ENCODE measurements around the gene FAM20B.
"Not testable (repeated sequence)": the region's sequence is repeated elsewhere in the genome, so short reads cannot be mapped to it uniquely, and the experiment has no call there.

Gene FAM20B, protein sequence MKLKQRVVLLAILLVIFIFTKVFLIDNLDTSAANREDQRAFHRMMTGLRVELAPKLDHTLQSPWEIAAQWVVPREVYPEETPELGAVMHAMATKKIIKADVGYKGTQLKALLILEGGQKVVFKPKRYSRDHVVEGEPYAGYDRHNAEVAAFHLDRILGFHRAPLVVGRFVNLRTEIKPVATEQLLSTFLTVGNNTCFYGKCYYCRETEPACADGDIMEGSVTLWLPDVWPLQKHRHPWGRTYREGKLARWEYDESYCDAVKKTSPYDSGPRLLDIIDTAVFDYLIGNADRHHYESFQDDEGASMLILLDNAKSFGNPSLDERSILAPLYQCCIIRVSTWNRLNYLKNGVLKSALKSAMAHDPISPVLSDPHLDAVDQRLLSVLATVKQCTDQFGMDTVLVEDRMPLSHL

DNA sequence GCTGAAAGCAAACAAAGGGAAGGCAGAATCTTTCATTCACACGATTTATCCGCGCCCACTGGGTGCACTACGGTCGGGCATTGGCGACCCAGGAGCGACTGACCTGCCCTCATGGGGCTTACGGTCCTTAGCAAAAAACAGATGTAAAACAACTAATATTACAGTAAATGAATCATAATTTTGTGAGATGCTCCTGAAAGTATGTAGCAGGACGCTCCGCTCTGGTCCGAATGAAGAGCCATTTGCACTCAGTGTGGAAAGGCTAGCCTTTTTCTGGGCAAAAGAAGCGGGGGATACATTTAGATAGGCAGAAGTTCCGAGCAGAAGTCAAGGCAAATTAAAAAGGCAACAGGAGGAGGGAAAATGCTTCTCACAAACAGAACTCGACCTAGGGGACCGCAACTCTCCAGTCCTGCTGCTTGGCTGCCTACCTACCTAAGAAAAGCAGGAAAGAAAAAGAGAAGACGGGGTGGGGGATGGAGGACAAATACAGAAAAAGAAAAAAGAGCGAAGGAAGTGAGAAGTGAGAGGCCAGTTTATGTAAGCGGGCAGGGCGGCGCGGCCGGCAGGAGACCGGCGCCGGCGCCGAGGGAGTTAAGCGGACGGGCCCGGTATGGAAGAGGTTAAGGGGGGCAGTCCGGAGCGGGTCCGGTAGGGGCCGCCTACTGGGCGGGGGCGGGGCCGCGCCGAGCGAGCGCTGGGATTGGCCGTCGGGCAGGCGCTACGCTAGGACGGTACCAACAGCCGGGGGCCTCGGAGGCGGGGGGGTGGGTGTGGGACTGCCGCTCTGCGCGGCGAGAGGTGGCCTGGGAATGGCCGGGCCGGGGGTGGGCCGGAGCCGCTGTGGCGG, at the start of gene FAM20B:
TSS of gene FAM20B (plus strand) at position 770 of the 850 bp plus-strand sequence. CDS start 17,954 bp downstream, outside the sequence.
- no peak for FAIRE-seq

DNA sequence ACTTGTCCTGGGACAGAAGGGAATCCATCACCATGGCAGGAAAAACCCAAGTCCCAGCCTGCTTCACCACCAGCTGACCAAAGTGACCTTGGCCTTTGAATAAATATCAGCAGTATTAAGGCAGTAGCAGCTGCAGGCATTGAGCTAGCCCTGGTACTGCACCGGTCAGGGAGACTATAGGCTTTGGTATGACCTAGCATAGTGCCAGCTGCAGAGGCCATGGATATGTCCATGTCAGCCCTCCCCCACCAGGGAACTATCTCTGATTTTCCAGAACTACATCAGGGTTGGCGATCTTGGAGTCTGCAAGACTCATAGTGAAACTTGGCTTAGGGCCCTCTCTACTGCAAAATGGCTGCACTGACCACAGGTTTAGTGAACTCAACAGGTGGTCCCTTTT, 49.2 kb upstream of the FAM20B start:
- no peak for FAIRE-seq

DNA sequence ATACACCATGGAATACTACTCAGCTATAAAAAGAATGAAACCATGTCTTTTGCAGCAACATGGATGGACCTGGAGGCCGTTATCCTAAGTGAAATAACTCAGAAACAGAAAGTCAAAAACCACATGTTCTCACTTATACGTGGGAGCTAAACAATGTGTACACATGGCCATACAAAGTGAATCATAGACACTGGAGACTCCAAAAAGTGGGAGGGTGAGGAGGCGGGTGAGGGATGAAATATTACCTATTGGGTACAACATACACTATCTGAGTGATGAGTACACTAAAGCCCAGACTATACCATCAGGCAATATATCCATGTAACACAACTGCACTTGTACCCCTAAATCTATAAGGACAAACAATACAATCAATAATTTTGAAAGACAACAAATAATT, 39.5 kb upstream of the FAM20B start:
- FAIRE-seq, result no peak

DNA sequence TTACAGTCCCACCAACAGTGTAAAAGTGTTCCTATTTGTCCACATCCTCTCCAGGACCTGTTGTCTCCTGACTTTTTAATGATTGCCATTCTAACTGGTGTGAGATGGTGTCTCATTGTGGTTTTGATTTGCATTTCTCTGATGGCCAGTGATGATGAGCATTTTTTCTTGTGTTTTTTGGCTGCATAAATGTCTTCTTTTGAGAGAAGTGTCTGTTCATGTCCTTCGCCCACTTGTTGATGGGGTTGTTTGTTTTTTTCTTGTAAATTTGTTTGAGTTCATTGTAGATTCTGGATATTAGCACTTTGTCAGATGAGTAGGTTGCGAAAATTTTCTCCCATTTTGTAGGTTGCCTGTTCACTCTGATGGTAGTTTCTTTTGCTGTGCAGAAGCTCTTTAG, 37.5 kb upstream of the FAM20B start:
- not testable (repeated sequence) for FAIRE-seq

DNA sequence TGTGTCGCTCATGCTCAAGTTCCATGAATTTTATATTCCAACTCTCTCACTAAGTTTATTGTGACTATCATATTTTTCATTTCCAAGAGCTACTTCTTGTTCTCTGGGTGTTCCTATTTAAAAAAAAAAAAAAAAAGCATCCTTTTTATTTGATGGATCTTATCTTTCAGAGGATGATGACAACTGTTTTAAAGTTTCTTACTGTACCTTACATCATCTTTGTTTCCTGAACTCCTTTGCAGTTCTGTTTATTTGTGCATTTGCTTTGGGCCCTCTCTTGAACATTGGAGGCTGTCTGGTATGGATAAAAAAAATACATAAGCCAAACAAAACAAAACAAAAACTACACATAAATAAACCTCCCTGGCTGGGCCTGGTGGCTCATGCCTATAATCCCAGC, 32.1 kb upstream of the FAM20B start:
- FAIRE-seq, result no peak

DNA sequence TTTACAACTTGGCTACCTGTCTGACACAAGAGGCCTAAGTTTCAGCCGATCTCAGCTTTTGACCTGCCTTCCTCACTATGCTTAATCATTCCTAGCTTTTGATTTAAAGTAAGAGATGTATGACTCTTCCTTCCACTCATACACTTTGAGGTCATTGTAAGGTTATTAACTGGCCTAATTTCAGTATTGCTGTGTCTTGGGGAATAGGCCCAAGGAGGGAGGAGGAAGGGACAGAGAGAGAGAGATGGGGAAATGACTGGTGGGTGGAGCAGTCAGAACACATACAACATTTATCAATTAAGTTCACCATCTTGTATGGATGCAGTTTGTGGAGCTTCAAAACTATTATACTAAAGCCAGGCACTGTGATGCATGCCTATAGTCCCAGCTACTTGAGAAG, 28.3 kb upstream of the FAM20B start:
- FAIRE-seq, result no peak

DNA sequence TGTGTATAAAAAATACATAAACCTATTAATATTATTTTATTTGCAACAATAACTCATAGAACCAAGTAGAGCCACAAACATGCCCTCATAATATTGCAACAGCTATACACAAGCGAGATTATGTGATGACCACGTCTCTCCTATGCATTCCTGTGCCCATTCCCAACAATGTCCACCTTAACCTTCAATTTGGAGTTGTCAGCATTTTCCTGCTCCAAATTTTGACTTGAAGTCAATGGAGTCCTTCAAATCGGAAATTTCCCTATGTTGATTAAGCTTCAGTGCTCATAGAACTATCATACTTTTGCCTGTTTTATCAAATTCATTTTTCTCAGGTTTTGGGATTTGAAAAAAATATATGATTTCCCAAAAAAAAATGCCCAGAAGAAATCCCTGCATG, 27.4 kb upstream of the FAM20B start:
- no peak for FAIRE-seq

DNA sequence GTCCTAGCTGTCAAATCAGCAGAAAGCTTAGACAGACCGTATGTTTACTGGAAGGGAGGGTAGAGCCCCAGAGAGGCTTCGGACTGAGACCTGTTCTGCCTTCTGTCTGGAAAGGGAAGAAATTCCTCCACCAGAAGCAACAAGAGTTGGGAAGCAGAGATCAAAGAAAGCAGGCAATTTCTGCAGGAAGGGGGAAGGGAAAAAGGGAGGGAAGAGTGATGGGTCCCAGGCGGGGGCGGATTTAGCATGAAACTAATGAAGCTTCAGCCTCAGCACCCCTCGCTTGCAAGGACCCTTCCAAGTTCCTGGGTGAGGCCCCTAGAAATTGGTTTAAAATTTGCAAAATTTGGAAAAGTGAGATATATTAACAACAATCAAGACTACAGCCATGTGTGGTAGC, 26.6 kb upstream of the FAM20B start:
- FAIRE-seq, result no peak

DNA sequence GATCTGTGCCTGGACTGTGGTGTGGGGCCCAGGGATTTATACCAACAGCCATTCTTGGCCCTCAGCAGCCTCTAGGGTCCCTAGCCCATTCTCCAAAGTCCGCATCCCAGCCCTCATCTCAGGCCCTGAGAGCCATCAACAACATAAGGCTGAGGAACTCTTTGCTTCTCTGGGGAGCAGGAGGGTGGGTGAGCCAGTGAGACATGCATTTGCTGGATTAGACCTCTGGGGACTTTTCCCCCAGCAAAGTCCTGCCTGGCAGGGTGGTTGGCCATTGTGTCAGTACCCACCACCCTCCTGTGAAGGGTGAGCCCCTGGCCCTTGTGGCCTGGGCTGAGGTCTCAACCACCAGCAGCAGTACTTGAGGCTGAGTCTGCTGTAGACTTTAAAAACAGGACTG, 24.2 kb upstream of the FAM20B start:
- FAIRE-seq, result no peak

DNA sequence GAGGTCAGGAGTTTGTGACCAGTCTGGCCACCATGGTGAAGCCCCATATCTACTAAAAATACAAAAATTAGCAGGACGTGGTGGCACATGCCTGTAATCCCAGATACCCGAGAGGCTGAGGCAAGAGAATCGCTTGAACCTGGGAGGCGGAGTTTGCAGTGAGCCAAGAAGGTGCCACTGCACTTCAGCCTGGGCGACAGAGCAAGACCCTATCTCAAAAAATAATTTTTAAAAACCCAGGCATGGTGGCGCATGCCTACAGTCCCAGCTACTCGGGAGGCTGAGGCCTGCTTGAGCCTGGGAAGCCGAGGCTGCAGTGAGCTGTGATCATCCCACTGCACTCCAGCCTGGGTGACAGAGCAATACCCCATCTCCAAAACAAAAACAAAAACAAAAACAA, 23.6 kb upstream of the FAM20B start:
- FAIRE-seq, result not testable (repeated sequence)

DNA sequence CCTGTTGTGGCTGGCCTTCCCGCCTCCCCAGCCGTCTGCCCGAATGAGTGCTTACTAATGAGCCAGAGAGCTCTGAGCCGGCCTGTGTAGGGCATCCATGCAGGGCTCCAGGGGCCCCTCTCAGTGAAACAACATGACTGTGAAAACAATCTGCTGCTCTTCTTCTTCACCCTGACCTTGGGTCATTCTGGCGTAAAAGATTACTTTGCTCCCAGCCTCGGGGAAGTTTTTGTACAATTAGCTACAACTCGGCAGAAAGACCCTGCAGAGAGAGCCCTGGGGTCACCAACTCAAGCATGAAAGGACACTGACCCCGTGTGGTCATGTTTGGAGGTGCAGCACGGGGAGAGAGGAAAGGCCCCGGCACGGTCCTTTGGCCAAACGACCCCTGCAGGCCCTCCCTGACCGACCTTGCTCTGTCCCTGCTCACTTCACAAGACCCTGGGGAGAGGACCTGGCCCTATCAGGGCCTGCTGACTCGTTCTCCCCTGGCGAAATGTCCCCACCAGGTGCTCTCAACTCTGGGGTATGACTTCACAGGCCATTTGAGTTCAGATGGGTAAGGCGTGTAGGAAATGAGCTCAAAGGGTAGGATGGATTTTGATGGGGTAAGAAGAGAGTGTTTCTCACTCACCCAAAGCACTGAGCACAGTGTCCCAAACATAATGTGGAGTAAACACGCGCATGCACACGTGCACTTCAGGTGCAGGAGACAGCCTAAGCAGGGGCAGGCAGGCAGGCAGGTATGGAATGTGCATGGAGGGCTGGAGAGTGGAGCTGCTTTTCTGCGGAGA, 22.9 kb upstream of the FAM20B start:
- FAIRE-seq, result peak; percentile 22

DNA sequence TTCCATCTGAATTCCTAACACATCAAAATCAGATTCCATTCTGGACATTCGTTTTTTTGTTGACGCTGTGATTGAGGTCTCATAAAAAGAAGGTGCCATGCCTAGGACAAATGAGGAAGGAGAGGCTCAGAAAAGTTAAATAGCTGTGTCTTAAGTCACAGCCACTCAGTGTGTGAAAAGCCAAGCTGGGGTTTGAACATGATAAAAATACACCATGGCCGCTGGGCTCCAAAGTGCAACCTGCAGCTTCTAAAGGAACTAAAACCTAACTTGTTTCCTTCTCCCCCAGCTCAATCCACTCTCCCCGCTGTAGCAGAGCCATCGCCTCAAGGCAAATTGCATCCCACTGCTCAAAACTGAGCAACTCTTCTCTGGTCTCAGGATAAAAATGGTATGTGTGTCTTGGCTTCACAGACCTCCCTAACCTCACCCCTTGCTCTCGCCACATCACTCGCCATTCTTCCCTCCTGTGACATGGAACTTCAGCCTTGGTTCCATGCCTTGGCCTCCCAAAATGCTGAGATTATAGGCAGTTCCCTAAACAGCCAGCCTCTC, 22.1 kb upstream of the FAM20B start:
- no peak for FAIRE-seq

DNA sequence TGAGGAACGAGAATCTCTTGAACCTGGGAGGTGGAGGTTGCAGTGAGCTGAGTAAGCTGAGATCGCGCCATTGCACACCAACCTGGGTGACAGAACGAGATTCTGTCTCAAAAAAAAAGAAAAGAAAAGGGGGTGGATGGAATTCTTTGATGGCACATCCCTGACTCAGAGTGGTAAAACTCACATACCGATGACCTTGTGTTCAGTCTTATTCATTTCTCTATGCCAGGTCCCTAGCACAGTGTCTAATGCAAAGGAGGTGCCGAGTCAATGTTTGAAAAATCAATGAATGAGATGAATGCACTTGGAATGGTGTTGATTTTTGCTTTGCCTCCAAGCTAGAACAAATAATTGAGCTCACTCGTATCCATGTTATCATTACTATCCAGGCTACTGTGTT, 18.5 kb upstream of the FAM20B start:
- FAIRE-seq, result no peak

DNA sequence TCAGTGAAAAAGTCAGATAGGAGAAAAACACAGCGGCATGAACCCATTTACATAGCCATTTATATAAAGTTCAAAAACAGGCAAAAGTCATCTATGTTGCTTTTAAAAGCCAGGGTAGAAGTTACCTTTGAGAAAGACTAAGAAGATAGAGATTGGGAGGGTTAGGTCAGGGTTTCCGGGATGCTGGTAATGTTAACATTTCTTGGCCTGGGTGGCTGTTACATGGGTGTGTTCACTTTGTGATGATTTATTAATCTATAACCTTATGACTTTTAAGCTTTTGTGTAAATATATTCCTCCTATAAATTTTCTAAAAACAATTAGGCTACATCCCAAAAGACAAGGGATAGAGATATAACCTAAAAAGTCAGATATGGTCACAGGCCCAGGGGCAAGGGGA, 15.0 kb upstream of the FAM20B start:
- no peak for FAIRE-seq

DNA sequence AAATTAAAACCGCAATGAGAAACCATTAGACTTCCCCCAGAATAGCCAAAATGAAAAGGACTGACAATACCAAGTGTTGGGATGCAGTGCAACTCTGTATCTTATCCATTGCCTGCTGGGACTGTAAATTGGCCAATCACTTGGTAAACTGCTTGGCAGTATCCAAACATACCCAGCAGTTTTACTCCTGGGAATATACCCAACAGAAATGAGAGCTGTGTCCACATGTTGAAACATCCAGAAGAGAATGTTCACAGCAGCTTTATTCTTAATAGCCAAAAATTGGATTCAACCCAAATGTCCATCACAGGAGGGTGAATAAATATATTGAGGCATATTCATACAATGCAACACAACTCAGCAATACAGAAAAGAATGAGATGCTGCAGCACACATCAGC, 13.7 kb upstream of the FAM20B start:
- FAIRE-seq, result no peak

DNA sequence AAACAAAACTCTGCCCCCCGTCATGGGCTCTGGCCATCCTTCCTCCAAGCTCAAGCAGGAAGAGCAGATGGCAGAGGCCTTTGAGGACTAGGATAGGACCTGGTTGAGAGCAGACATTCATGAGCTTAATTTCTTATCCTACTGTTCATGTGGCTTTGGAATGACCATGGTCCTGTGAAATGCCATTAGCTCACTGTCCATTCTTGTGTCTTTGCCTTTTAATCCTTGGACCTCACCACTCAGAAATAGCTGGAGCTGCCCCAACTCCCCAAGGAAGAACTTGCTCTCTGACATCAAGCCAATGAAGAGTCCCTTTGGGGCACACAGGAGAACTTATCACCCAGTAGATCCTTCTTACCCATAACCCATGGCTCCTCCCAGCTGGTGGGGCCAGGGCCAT, 11.6 kb upstream of the FAM20B start:
- FAIRE-seq, result no peak

DNA sequence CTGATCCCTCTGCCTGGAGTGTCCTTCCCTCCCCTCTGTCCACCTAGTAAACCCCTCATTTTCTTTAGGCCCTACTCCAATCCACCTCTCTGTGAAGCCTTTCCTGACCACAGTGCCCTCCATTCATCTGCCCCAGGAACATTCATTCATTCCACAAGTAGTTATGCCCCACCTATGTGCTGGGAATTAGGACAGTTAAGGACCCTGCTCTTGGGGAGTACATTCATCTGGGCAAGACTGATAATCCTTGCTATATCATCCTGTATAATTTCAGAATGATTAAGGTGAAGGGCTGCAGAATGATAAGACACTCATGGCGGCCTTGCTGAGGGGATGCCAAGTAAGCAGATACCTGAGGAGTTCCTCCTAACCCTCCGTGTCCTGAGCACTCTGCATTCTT, 10.3 kb upstream of the FAM20B start:
- FAIRE-seq, result no peak

DNA sequence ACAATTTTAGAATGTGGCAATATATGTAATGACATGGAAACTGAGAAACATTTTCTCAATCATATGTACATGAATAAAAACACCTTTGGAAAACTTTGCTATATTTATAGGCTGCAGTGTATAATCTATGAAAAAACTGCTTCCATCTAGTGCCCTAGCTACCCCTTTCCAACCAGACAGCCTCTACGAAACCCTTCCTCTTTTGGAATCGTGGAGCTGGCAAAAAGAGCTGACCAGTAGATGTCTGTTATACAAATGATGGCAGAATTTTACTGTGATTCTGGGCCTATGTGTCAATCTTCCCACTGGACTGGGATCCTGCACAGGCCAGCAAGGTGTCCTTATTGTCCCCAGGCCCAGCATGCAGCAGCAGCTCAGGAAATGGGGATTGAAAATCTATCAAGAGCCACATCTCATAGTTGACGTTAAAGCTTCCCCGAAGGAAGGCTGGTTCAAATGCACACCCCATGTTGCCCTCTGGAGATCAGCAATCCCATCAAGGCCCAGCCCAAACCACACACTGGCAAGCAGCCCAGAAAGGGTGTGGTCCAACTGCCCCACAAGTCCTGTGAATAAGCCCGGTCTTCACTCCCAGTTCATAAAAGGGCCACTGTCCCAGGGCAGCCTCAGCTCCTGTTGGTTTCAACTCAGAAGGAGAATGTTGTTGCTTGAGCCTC, 8.8 kb upstream of the FAM20B start:
- FAIRE-seq, result no peak

DNA sequence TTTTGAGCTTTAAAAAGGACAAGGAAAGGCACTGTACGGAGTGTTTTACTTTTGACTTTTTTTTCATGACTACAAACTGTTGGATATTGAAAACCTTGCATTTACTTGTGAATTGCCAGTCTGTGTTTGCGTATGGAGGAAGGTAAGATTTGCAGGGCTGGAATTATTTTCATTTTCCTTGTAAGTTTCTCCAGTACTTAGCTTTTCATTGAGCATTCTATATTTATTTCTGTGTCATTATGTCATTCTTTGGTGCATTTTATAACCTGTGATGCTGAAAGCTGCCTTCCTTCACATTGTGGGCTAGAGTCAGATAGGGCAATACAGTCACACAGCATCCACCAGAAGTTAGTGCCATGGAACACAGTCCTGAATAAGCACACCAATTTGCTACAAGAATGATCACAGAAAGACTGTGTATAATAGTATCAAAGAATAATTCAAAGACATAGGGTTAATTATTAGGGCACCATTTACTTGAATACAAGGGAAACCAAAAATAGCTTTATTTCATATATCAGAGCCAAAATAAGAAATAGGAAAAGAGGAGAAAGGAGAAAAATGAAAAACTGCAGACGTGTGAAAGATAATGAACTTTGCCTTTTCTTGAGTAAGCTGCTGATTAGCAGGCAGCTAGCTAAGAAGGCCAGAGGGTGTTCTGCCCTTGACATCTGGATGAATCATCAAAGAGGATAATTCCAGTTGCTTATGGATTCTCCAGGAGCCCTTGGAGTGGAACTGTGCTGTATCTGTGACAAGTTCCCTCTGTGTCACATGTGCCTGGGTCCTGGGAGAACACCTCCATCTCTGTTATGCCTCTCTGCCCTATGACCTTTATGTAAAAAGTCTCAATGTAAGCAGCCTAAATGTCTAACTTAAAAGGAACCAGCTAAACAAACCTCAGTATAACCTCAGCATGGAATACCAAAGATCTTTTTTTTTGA, 8.0 kb upstream of the FAM20B start:
- FAIRE-seq, result no peak

DNA sequence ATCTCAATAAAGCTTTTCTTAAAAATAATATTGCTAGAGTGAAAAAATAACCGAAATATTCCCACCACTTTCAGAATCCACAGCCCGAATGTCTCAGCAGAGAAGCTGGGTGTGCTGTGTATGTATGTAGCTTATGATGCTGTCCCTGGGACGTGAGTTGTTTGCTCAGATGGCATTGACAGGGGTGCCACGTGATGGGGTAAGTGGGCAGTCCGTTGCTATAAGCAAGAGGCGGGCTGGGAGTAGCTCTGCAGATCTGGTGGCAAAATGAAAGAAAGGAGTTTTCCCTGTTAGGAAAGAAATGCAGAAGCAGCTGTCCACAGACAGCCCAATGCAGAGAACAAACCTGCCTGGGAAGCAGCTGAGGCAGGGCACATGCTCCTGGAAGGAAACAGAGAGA, 3.8 kb upstream of the FAM20B start:
- no peak for FAIRE-seq

DNA sequence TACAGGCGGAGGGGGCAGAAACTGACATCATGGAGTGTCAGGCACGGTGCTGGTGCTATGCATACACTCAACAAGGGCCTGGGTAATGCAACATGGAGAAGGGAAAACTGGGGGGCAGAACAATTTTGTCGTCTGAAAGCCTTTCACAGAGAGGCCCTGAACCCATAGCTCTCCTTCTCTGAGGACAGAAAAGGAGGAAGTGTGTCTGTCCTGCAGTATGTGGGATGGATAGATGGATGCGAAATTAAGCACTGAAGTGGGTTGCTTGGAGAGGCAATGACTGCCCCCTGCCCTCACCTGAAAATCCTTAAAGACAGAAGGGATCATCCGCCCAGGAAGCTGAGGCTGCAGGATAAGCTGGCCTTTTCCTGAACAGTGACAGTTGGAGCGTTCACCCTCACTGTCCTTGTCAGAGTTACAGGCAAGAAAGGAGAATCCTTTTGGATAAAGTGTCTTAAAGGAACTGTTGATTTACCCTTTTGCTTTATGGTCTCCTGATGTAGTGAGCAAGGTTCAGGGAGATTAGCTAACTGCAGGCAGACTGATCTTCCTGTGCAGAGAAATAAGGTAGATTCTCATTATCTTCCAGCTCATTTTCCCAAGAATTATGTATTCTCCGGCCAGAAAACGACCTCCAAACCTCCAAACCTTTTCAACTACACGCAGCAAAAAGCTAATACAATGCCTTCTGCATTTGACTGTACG, 1.6 kb upstream of the FAM20B start:
- FAIRE-seq, result no peak

Data from TTC549 (cell line).